Effector memory CD4-positive, alpha-beta T cell (primary cell): ENCODE results near the gene KRT24.

Experiments
- DNase-seq, 3 donors: peaks; one replicate each; pipeline ENCODE4 v3.0.0-alpha.2; 2020
- H3K27ac ChIP-seq: 2 replicates; pipeline ENCODE4 v1.7.0; 2013; ENCODE audit warnings: mild to moderate bottlenecking, low read length, moderate library complexity; ENCODE audit not compliant: insufficient read depth, poor library complexity, severe bottlenecking
- H3K27me3 ChIP-seq: replicated peaks from 2 replicates; pipeline ENCODE4 v1.7.0; 2013; ENCODE audit warnings: mild to moderate bottlenecking, low read length; ENCODE audit not compliant: insufficient read depth, control insufficient read depth, poor library complexity, severe bottlenecking
- H3K36me3 ChIP-seq: 2 replicates; pipeline ENCODE4 v1.7.0; 2013; ENCODE audit warnings: mild to moderate bottlenecking, low read length, moderate library complexity; ENCODE audit not compliant: control insufficient read depth, insufficient read depth
- H3K4me1 ChIP-seq: 2 replicates; pipeline ENCODE4 v1.7.0; 2013; ENCODE audit warnings: low read length, mild to moderate bottlenecking; ENCODE audit not compliant: control insufficient read depth, insufficient read depth, poor library complexity, severe bottlenecking
- H3K4me3 ChIP-seq: 2 replicates; pipeline ENCODE4 v1.7.0; 2013; ENCODE audit warnings: low read length, low read depth, mild to moderate bottlenecking; ENCODE audit not compliant: insufficient read depth, poor library complexity, severe bottlenecking
- H3K9me3 ChIP-seq: 2 replicates; pipeline ENCODE4 v1.7.0; 2013; ENCODE audit warnings: mild to moderate bottlenecking, low read length, moderate library complexity; ENCODE audit not compliant: control insufficient read depth

Gene KRT24

DNA sequence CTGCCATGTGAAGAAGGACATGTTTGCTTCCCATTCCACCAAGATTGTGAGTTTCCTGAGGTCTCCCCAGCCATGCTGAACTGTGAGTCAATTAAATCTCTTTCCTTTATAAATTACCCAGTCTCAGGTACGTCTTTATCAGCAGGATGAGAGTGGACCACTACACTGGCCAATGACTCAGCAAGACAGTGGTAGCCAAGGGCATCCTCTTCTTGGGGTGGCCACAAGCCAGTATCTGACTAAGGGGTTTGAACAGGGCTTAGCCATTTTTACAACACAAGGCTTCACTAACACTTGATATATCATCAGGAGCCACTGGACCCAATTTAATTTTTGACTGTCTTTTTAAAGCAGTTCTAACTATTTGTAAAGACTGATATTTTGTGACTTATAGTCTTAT lies 21.1 kb upstream of the KRT24 start:
- Histone ChIP-seq H3K9me3 (no peaks in the 10 kb centered on the region), H3K27ac (no peak overlapping the region), H3K36me3 (no peaks in the 10 kb centered on the region), H3K4me1 (no peaks in the 10 kb centered on the region), H3K27me3 (no peaks in the 10 kb centered on the region), H3K4me3 (no peak overlapping the region)
- DNase-seq, result no peak

DNA sequence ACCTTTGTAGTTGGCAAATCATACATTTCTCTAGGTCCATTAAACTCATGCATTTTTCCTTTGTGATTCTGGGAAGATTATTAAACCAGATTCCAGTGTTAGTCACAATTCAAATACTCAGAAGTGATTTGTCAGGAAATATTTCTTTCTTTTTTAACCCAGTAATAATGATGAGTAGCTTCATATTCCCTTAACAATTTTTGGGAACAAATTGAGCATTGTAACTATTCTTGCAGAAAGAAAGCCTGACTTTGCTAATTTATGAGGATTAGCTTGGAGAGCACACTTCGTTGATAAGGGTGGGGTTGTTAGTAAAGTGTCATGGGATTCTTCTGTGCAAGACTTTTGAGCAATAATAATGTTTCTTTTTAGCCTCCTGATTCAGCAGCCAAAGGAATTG lies 18.7 kb upstream of the KRT24 start:
- Histone ChIP-seq H3K27me3 (no peaks in the 10 kb centered on the region), H3K9me3 (no peaks in the 10 kb centered on the region), H3K4me3 (no peak overlapping the region), H3K36me3 (no peaks in the 10 kb centered on the region), H3K27ac (no peak overlapping the region), H3K4me1 (no peaks in the 10 kb centered on the region)
- no peak for DNase-seq

DNA sequence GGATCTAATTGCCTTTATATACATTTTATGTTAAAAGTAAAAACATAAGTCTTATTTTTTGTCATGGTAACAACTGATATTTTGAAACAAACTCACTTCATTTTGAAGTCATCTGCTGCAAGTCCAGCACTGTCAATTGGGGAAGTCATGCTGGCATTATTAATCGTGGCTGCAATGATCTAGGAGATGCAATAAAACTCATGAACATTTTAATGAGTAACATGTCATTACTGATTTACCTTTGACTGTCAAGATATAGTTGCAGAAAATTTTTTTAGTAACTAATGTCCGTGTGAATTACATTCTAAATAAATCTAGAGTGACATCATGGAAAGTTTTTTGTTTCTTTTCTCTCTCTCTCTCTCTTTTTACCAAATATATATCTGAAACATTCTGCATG lies 17.3 kb upstream of the KRT24 start:
- DNase-seq, result no peak
- H3K4me1 ChIP-seq, result no peaks in the 10 kb centered on the region
- H3K4me3 ChIP-seq, result no peak overlapping the region
- H3K27ac ChIP-seq, result no peak overlapping the region
- H3K9me3 ChIP-seq, result no peaks in the 10 kb centered on the region
- H3K27me3 ChIP-seq, result no peaks in the 10 kb centered on the region
- no peaks in the 10 kb centered on the region for H3K36me3 ChIP-seq

DNA sequence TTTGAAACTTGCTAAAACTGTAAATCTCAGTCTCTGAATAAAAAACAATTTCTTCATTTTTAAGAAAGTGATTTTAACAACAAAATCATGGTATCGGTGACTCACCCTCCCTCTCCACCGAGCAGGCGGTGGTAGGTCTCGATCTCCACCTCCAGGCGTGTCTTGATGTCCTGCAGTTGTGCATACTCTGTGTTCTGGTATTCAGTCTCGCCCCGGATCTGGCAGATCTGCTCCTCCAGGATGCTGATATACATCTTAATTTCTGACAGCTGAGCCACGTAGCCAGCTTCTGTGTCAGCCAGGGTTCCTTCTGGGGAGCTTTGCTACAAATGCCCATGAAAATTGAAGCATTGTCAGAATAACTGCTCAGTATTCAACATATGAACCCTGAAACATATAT lies 15.4 kb upstream of the KRT24 start:
- no peaks in the 10 kb centered on the region for H3K9me3 ChIP-seq
- no peaks in the 10 kb centered on the region for H3K27me3 ChIP-seq
- no peak for DNase-seq
- no peak overlapping the region for H3K27ac ChIP-seq
- H3K4me1 ChIP-seq, result no peaks in the 10 kb centered on the region
- no peak overlapping the region for H3K4me3 ChIP-seq
- no peaks in the 10 kb centered on the region for H3K36me3 ChIP-seq

DNA sequence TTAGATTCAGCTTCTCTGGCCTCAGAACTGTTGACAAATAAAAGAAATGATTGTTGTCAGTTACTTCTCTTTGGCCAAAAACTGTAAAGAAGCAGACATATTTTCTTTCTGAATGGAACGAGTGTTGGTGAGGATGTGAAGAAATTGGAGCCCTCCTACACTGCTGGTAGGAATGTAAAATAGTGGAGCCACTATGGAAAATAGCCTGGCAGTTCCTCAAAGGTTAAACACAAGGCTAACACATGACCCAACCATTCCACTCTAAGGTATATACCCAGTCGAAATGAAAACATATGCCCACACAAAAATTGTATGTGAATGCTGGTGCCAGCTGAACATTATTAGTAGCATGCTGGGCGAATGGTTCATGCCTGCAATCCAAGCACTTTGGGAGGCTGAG lies 14.2 kb upstream of the KRT24 start:
- H3K4me3 ChIP-seq, result no peak overlapping the region
- H3K27ac ChIP-seq, result no peak overlapping the region
- DNase-seq, result no peak
- H3K9me3 ChIP-seq, result no peaks in the 10 kb centered on the region
- no peaks in the 10 kb centered on the region for H3K4me1 ChIP-seq
- H3K36me3 ChIP-seq, result no peaks in the 10 kb centered on the region
- no peaks in the 10 kb centered on the region for H3K27me3 ChIP-seq

DNA sequence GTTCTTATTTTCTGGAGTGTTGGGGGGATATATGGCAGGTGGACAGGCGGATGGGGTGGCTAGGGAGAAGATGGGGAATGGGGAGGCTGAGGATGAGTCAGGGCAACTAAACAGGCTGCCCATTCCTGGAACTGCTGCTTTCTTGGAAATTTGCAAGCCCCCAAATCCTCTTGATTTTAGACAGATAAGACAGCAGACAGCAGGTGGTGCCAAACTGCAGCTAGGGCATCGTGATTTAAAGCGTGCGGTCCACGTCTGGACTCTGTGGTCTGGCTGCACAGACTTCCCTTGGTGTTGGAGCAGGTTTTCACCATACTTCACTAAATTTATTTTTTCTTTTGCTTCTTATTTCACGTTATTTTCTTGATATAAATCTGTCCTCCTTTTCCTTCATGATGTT lies 10.9 kb upstream of the KRT24 start:
- H3K27ac ChIP-seq, result no peak overlapping the region
- no peaks in the 10 kb centered on the region for H3K4me1 ChIP-seq
- no peaks in the 10 kb centered on the region for H3K9me3 ChIP-seq
- no peaks in the 10 kb centered on the region for H3K36me3 ChIP-seq
- no peaks in the 10 kb centered on the region for H3K27me3 ChIP-seq
- DNase-seq, result no peak
- H3K4me3 ChIP-seq, result no peak overlapping the region

DNA sequence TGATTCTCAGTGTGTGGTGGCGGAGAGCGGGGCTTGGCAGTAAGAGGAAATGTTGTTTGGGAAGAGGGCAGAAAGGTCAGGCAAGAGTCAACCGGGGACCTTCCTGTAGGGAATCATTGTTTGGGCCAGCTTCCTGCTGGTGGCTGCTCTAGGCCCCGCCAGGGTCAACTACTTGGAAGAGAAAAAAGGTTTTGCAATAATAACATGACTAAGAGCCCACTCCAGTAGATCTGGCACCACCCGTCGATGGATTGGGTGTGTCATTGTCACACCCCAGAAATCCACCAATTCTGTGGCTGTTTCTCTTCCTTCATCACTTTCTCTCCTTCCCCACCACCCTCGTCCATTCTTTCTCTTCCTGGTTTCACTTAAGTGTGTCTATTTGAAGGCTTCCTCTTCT lies 4.2 kb upstream of the KRT24 start:
- Histone ChIP-seq H3K27ac (no peak overlapping the region), H3K9me3 (no peaks in the 10 kb centered on the region), H3K4me3 (no peak overlapping the region), H3K27me3 (no peaks in the 10 kb centered on the region), H3K36me3 (no peaks in the 10 kb centered on the region), H3K4me1 (no peaks in the 10 kb centered on the region)
- no peak for DNase-seq

DNA sequence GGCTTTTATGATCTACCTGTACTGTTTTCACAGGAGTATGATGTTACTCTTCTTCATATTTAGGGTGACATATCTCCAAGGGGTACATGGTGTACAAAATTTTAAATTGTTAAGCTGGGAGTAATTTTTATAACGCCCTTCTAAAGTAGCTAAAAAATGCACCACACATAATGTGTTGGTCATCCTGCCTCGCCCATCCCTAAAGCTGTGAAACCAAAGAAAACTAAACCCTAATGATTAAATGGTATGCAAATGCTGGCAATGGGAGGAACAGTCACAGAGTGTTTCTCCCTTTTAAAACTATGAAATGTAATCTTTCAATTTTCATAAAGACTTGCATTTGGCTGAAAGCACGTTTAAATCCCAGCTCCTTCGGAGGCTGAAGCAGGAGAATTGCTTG lies 2.0 kb upstream of the KRT24 start:
- Histone ChIP-seq H3K9me3 (no peaks in the 10 kb centered on the region), H3K4me1 (no peaks in the 10 kb centered on the region), H3K36me3 (no peaks in the 10 kb centered on the region), H3K27me3 (no peaks in the 10 kb centered on the region), H3K27ac (no peak overlapping the region), H3K4me3 (no peak overlapping the region)
- DNase-seq, result no peak

DNA sequence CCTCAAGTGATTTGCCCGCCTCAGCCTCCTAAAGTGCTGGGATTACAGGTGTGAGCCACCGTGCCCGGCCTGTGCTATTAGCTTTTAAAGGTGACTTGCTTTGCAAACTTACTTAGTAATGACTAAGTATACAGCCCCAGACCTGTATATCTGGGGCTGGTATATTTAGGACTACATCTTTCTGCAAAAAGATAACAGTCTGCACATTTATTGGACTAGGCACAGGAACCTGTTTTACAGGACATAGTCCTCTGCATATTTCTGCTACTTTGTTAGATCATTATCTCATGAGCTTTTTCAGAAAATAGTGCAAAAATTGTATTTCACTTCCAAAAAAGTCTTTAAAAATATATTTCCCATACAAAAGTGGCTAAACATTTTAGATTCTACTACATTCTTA lies 1.3 kb downstream of the KRT24 start:
- Histone ChIP-seq H3K4me1 (no peaks in the 10 kb centered on the region), H3K36me3 (no peaks in the 10 kb centered on the region), H3K9me3 (no peaks in the 10 kb centered on the region), H3K27ac (no peak overlapping the region), H3K27me3 (peaks cover 4% of the 10 kb centered on the region), H3K4me3 (no peak overlapping the region)
- no peak for DNase-seq

DNA sequence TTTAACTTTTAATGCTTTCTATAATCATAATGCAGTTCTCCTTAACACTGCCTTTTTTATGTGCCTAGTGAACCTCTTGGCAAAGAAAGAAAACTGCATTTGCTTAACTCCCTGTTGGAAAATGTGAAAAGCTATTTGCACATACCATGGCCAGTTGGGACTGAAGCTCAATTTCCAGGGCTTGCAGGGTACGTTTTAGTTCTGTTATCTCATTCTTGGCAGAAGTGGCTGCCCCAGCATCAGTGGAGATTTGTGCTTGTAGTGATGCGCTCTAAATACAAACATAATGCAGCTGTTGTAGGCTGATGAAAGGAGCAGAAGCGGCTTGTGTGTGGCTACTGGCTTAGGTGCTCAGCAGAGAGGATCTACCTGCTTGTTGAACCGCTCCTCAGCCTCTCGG lies 3.7 kb downstream of the KRT24 start:
- H3K4me3 ChIP-seq, result no peak overlapping the region
- no peaks in the 10 kb centered on the region for H3K4me1 ChIP-seq
- H3K36me3 ChIP-seq, result no peaks in the 10 kb centered on the region
- H3K27me3 ChIP-seq, result peaks cover 4% of the 10 kb centered on the region
- no peak overlapping the region for H3K27ac ChIP-seq
- no peaks in the 10 kb centered on the region for H3K9me3 ChIP-seq
- DNase-seq, result no peak

DNA sequence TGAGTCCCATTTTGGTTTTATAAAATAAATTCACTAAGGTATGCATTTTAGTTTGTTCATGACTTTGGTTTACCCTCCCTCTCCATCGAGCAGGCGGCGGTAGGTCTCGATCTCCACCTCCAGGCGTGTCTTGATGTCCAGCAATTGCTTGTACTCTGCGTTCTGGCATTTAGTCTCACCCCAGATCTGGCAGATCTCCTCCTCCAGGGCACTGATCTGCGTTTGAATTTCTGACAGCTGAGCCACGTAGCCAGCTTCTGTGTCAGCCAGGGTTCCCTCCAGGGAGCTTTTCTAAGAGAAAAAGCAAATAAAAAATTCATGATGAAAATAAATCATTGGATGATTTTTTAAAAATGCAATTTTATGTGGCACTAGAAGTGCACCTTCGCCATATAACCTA lies 4.2 kb downstream of the KRT24 start:
- no peak for DNase-seq
- H3K4me3 ChIP-seq, result no peak overlapping the region
- H3K4me1 ChIP-seq, result no peaks in the 10 kb centered on the region
- no peak overlapping the region for H3K27ac ChIP-seq
- no peaks in the 10 kb centered on the region for H3K36me3 ChIP-seq
- peaks cover 4% of the 10 kb centered on the region for H3K27me3 ChIP-seq
- no peaks in the 10 kb centered on the region for H3K9me3 ChIP-seq
